ENCODE measurements around the gene MYT1. TPM values are rescaled to one million over a fixed set of nuclear protein-coding genes. Genes with fewer than 3 reads are reported as not detected.

Gene MYT1
- total RNA-seq, 1 donor from 2014 or later, result 0.12 TPM

GRCh38 chr20:64137598-64138031 is 26.6 kb upstream of the MYT1 start:
- intact Hi-C loops (cut with DNase I), result no loop called here
- Histone ChIP-seq H3K4me1 (no peaks in the 10 kb centered on the region), H3K36me3 (no peaks in the 10 kb centered on the region), H3K9me3 (no peaks in the 10 kb centered on the region), H3K27me3 (peaks cover 21% of the 10 kb centered on the region), H3K4me3 (no peak overlapping the region), H3K27ac (no peak overlapping the region)
- peak; percentile 13 for ATAC-seq
- DNase-seq, result peak; percentile 59
- TF ChIP-seq, protein P1, sequence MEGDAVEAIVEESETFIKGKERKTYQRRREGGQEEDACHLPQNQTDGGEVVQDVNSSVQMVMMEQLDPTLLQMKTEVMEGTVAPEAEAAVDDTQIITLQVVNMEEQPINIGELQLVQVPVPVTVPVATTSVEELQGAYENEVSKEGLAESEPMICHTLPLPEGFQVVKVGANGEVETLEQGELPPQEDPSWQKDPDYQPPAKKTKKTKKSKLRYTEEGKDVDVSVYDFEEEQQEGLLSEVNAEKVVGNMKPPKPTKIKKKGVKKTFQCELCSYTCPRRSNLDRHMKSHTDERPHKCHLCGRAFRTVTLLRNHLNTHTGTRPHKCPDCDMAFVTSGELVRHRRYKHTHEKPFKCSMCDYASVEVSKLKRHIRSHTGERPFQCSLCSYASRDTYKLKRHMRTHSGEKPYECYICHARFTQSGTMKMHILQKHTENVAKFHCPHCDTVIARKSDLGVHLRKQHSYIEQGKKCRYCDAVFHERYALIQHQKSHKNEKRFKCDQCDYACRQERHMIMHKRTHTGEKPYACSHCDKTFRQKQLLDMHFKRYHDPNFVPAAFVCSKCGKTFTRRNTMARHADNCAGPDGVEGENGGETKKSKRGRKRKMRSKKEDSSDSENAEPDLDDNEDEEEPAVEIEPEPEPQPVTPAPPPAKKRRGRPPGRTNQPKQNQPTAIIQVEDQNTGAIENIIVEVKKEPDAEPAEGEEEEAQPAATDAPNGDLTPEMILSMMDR (IDR thresholded peaks at IDR 0.05), result no peak

GRCh38 chr20:64138276-64138815 is 25.9 kb upstream of the MYT1 start:
- DNase-seq (peak; percentile 18), ATAC-seq (no peak)
- H3K27ac ChIP-seq, result no peak overlapping the region
- TF ChIP-seq, protein P1 (IDR thresholded peaks at IDR 0.05), result no peak
- no peaks in the 10 kb centered on the region for H3K36me3 ChIP-seq
- no peak overlapping the region for H3K4me3 ChIP-seq
- H3K4me1 ChIP-seq, result no peaks in the 10 kb centered on the region
- H3K9me3 ChIP-seq, result no peaks in the 10 kb centered on the region
- intact Hi-C loops (cut with DNase I), result no loop called here
- peaks cover 21% of the 10 kb centered on the region for H3K27me3 ChIP-seq

DNA sequence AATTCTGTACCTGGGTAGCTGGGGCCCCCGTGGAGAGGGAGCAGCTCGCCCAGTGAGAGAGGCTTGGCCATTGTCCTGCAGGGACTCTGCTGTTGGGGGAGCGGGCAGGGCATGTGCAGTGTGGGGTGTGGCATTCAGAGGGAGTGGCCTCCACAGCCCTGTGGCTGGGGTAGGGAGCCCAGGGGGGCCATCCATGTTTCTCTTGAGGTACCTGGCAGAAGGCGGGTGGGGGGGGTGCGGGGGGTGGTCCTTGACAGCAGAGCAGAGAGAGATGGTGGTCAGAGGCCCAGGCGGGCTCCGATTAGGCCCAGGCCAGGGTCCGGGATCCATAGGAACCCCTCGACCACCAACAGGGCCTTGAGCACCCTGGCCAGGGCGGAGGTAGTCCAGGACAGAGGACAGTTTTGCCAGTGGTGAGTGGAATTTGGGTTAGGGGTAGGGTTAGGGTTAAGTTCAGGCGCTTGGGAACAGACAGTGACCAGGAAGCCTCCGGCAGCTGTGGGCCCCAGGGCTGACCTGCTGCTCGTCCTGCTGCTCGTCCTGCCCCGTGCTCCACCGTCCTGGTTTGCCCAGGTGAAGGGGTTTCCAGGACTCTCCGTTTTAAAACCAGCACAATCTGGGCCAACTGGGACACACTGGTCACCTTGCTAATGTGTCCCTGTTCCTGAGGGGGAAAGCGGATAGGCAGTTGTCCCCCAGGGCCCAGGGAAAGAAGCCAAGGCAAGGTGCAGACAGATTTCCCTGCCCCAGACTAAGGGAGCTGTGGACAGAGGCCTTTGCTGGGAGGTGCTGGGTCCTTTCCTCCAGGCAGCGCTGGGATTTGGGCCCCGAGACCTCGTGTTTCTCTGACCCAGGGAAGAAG is 24.8 kb upstream of the MYT1 start:
- Histone ChIP-seq H3K9me3 (no peaks in the 10 kb centered on the region), H3K27ac (no peak overlapping the region), H3K27me3 (peaks cover 15% of the 10 kb centered on the region), H3K36me3 (no peaks in the 10 kb centered on the region), H3K4me1 (no peaks in the 10 kb centered on the region), H3K4me3 (no peak overlapping the region)
- ATAC-seq, result no peak
- peak; percentile 56 for DNase-seq
- TF ChIP-seq, protein P1 (IDR thresholded peaks at IDR 0.05), result no peak
- intact Hi-C loops (cut with DNase I), result no loop called here

DNA sequence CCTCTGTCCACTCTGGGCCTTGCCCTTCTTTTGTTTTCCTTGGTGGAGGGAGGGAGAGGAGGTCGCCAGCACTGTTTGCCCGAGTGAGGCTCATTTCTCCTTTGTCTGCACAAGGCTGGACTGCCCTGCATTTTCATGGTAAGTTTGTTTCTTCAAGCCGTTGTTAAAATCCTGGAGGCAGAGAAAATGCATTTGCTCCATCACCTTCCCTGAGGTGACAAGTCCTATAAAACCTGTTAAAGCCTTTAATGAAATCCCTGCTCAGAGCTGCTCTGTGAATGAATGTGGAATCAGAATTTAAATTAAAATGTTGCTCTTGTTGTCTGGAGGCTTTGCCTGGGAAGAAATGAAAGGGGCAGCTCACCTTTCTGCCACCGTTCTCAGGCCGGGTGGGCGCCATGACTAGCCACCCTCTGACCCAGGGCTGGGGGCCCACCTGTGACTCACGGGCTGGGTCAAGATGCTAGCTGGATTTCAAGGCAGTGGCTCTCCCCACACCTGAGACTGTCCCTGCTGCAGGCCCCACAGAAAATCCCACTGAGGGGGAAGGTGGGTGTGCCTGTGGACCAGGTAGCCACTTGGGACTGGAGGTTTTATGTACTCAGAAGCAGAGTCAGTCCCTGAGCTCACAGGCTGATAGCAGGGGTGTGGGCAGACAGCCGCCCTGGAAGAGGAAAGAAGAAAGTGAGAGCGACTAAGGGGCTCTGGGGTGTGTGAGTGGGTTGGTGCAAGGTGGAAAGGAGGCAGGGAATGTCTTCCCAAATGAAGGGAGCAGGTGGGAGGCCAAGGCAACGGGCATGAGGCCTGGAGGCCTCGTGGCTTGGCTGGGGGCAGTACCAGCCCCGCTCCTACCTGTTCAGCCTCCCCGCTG is 24.0 kb upstream of the MYT1 start:
- H3K36me3 ChIP-seq, result no peaks in the 10 kb centered on the region
- H3K27me3 ChIP-seq, result peaks cover 15% of the 10 kb centered on the region
- TF ChIP-seq, protein P1 (IDR thresholded peaks at IDR 0.05), result no peak
- H3K27ac ChIP-seq, result no peak overlapping the region
- ATAC-seq (no peak), DNase-seq (peak; percentile 27)
- H3K9me3 ChIP-seq, result peaks cover 4% of the 10 kb centered on the region
- H3K4me1 ChIP-seq, result no peaks in the 10 kb centered on the region
- intact Hi-C loops (cut with DNase I), result no loop called here
- no peak overlapping the region for H3K4me3 ChIP-seq

GRCh38 chr20:64140956-64141355 is 23.3 kb upstream of the MYT1 start:
- TF ChIP-seq, protein P1 (IDR thresholded peaks at IDR 0.05), result no peak
- no peak for ATAC-seq
- Histone ChIP-seq H3K4me3 (no peak overlapping the region), H3K4me1 (no peaks in the 10 kb centered on the region), H3K27me3 (peaks cover 15% of the 10 kb centered on the region), H3K27ac (no peak overlapping the region), H3K36me3 (no peaks in the 10 kb centered on the region), H3K9me3 (peaks cover 6% of the 10 kb centered on the region)
- intact Hi-C loops (cut with DNase I), result no loop called here
- DNase-seq, result peak; percentile 43
